ENCODE data around the gene UBN1.
A peak's percentile ranks its signal among the peaks of the same experiment; 100 is the strongest.

UBN1 gene

DNA sequence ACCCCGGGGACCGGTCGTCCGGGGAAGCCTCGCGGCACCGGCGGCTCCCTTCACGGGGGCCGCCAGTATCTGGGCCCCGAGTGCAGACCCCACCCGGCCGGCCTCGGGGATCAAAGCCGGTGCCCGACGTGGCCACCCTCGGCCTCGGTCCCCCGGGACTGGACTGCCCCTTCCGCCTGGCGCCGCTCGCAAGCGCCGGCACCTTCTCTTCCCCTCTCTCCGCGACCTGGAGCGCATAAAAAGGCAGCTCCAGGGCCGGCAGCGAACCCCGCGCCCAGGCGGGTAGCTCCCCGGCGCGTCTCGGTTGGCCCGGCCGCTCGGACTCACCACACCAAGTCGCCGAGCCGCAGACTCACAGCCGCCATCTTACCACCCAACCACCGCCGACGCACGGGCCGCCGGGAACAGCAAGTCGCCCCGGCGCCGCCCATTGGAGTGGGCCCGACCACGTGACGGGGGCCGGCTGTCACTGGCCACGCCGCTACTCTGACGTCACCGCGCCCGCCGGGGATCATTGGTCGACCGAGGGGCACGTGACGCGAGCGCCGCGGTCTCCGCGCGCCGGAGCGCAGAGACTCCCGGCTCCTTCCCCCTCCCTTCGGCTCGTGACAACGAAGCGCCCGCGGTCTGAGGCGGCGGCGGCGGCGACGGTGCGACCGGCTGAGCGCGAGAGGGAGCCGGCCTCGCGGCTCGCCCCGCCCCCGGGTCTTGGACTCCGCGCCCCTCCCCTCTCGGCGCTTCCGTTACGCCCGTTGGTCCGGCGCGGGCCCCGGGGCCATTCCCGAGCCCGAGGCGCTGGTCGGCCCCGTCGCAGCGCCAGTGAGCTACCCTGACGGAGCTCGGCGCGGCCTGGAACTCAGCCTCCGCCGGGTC lies at the start of gene UBN1, which contains the start of gene GLYR1:
TSS of gene UBN1 (plus strand) at position 581 of the 873 bp plus-strand sequence. CDS start 5,437 bp downstream, outside the sequence.
TSS of gene GLYR1 (minus strand) at position 388 of the 873 bp plus-strand sequence. CDS start at position 365, 23 bp downstream.
- peak; percentile 84 for DNase-seq

DNA sequence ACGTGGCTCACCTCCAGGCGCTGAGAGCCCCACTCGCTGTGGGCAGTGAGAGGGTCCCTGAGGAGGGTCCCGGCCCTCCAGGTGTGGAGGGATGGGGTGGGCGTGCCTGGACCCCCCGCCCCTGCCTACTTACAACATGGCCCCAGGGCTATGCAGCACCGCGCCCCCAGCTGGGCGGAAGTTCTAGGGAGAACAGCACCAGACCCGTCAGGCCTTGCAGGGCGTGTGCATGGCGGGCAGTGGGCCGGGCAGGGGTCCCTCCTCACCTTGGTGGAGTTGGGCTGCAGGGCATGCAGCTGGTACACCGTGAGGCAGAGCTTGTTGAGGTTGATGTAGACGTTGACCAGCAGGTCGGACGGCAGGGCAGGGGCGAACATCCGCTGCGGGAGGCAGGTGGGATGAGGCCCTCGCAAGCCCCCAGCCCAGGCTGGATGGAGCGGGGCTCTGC lies 49.5 kb upstream of the UBN1 start:
- DNase-seq, result no peak

DNA sequence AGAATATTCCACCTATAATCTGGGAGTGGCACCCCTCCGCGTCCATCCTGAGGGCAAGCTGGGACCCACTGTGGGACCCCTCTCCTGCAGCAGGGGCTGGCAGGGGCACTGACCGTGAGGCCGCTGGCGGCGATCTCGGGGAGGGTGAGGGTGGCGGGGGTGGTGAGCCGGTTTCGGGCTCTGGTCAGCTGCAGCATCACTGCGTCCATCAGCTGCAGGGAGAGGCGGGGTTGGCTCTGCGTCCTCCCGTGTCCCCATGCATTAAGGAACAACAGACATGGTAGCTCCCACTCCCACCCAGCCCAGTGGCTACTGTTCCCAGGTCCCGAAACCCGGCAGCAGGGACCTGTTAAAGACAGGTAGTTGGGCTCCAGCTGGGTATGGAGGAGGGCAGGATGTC lies 48.8 kb upstream of the UBN1 start:
- DNase-seq, result no peak

DNA sequence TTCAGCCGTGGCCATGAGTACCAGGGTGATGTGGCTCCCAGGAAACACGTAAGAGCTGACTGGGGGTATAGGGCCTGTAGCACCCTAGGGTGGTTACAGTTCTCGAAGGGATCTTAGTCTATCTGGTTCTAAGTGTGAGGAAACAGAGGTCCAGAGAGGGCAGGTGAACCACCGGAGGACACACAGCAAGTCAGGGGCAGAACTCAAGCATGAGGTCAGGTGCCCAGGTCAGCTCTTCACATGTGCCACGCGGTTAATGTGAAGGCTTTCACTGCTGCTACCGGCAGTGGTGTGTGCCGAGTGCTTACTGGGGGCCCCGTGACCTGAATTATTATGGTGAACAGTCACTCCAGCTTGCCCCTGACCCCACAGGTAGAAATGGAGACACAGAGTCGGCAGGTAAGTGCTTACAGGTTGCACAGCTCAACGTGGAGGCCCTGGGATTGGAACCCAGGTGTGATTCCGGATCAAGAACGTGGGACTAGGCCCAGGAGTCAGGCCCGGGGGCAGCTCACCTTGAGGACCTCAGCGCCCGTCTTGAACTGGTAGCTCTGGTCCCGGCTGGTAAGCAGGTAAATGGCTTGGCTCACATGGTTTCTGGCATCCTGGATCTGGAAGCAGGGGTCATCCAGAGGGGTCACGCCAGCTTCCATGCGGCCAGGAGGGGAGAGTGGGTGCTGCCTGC lies 48.0 kb upstream of the UBN1 start:
- no peak for DNase-seq

DNA sequence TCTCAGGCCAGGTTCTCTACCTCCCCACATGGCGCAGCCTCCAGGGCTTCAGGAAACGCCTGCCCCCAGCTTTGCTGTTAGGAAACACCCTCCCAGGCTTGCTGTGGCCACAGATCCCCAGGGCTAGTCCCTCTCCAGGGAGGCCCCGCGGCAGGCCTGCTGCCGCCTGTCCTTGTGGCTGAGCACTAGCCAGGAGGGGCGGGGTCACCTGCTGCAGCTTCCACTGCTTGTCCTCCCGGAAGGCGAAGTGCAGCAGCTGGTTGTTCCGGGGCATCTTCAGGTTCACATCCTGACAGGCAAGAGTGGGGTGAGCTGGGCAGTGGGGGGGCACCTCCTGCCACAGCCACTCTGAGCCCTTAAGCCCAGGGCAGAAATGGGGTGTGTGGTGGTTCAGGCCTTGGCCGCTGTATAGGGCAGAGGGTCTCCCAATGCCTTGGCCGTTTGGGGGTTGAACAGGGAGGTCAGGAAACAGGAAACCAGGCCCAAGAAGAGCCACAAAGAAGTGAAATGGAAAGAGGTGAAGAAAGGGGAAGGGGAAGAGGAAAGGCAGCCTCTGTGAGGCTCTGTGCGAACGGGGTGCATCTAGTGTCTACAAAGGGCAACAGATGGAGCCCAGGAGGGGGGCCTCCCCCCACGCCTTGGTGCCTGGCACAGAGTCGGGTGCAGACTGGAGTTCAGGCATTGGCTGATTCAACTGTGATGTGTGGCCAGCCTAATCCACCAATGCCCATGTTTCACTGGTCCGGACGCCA lies 46.8 kb upstream of the UBN1 start:
- peak; percentile 33 for DNase-seq

DNA sequence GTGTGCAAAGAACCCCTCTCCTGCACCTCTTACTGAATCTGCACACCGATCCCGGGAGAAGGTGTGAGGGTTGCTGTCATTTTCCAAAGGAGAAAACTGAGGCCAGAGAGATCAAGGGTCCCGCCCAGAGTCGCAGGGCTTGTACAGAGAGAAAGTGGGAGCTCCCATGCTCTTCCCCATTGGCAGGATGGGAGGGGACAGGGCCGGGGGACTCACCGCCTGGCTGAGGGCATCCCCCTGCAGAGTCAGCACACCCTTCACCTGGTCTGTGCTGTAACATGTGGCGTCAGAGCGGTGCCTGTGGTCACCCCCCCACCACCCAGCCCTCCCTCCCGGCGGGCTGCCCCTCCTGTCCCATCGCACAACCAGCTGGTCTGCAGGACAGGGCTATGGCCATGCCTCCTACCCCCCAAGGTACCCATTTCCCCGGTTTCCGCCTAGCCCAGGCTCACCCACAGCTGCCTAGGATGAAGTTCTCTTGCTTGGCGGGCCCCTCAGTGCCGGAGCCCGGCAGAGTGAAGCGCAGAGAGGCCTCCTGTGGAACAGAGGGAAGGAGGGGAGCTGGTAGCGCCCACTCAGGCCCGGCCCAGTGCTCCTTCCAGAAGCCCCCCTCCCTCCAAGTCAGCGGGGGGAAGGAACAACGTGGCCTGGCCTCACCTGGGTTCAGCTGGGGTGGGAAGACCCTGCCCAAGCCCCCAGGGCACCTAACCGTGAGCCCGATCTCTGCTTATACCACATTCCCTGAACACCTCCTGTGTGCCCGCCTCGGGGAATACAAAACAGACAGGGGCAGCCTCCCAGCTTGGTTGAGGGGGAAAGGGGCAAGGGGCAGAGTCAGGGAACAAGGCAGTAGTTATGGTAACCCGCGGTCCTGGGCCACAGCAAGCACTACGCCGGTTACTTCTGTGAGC lies 46.0 kb upstream of the UBN1 start:
- no peak for DNase-seq

DNA sequence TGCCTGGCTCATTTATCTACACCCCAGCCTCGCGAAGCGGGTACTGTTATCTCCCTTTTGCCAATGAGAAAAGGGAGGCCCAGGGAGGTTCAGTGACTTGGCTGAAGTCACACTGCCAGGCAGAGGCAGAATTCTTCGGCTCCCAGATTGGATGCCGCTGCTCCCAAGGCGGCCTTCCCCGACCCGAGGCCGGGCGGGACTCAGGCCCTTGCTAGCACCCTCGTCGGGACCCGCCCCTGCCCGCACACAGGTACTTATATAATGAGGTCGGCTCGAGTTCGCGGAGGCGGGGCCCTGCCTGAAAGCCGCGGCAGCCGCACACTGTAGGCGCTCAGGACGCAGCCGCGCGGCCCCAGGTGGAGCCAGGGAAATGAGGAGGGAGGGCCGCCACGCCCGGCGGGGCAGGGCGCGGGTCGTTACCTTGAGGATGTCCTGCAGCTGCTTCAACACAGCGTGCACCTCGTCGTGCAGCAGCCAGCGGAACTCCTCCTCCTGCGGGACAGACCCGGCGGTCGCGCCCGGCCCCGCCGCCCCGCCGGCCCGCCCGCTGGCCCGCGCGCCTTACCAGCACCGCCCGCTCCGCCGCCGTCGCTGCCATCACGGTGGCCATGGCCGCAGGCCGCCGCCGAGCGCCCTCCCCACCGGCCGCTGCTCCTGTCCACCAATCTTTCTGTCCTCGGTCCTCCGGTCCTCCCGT lies 45.2 kb upstream of the UBN1 start, which contains the start of gene ROGDI:
TSS of gene ROGDI (minus strand) at position 672 of the 697 bp plus-strand sequence. CDS start at position 610, 62 bp downstream.
- peak; percentile 13 for DNase-seq

GRCh38 chr16:4802659-4803287 lies 44.5 kb upstream of the UBN1 start:
- DNase-seq, result peak; percentile 76

DNA sequence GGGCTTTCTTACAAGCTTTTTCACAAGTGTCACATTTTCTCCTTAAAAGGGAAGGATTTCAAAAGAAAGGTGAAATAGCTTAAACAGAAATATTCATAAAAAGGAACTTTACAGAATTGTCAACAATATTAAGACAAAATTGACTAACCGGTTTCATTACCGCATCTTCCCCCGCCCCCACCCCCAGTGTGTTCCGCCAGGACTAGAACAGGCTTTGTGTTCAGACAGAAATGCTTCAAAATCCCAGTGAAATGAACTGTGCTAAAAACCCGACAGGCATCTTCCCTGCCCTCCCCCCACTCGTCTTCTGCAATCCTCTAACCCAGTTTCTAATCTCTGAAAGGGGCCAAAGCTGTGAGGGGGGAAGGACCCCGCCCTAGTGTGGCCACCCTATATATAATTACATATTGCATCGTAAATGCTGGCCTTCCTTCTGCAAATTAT lies 43.9 kb upstream of the UBN1 start:
- no peak for DNase-seq

DNA sequence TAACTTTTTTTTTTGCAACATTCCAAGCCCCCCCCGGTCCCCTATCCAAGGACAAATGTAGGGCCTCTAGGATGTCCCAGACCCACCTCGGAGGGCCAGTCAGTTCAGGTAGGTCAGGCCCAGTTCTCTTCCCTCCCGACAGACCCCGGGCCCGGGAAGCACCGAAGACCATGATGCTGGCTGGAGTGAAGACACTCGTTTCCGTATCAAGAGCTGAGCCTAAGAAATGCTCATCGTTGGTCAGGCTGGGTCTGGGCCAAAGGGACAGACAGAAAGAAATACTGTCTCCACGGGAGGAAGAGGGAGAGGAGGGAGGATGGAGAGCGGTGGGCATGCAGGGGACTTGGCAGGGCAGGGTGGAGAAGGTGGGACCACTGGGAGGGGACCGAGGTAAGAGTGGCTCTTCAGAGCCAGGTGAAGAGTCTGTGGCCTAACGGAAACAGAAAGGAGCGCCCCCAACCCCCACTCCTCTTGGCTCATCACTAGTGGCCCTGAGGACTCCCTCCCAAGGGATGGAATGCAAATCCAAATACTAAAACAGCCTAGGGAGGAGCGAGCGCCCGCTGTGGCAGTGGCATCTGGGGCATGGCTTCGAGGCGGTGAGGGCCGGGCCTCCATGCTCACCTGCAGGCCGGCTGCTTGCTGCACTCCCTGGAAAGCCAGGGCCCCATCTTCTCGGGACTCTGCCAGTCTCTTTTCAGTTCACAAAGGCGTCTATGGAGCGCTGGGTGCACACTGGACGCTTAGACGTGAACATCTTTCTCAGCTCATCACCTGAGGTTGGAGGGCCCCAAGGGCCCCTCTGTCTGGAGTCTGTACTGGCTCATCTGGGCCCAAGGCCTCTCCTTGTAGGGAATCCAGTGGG lies 43.2 kb upstream of the UBN1 start:
- no peak for DNase-seq

GRCh38 chr16:4805231-4805630 lies 42.0 kb upstream of the UBN1 start:
- no peak for DNase-seq

DNA sequence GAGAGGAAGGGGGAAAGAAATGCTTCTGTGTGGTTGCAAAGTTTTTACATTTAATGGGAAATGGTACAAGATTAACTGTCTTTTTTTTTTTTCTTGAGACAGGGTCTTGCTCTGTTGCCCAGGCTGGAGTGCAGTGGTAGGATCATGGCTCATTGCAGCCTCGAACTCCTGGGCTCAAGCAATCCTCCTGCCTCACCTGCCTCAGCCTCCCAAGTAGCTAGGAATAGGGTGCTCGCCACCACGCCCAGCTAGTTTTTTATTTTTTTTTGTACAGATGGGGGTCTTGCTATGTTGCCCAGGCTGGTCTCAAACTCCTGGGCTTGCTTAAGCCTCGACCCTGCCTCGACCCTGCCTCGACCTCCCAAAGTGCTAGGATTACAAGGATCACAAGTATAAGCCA lies 41.0 kb upstream of the UBN1 start:
- no peak for DNase-seq

DNA sequence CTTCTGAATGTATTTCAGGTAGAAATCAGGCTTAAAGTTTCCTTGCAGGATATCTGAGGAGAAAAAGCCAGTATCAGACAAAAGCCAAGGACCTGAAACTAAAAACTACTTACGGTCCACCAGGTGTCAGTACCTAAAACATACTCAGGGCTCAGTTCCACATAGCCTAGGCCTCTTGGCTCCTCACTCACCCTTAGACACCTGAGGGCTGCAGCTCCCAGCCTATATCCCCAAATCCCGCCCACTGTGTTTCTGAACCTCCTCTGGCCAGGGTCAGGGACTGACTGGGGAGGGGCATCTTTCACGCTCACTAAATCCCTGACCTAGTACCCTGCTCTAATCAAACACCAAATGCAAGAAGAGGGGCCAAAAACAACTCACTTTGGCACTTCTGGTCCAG lies 36.0 kb upstream of the UBN1 start:
- DNase-seq, result no peak

- no peak for DNase-seq
These were observed 35.5 kb upstream of the UBN1 start for GRCh38 chr16:4811773-4812172.

- no peak for DNase-seq
These were observed 33.9 kb upstream of the UBN1 start for GRCh38 chr16:4813251-4814003.

DNA sequence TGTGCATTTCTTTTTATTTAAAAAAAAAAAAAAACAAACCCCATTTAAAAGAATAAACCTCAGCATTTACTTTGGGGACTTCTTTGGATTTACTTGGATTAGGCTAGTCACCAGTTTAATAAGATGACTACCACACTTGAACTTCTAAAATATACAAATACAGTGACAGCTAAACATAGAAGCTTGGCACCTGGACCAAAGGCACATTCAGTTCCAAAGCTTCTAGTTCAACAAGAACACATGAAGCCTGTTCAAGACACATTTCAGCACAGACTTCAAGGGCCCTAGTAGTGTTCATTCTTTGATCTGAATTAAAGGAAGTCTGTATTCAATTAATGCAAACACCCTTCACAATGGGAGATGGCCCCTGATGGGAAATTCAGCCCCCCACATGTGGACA lies 33.2 kb upstream of the UBN1 start:
- DNase-seq, result no peak

GRCh38 chr16:4814542-4815173 lies 32.6 kb upstream of the UBN1 start:
- no peak for DNase-seq

DNA sequence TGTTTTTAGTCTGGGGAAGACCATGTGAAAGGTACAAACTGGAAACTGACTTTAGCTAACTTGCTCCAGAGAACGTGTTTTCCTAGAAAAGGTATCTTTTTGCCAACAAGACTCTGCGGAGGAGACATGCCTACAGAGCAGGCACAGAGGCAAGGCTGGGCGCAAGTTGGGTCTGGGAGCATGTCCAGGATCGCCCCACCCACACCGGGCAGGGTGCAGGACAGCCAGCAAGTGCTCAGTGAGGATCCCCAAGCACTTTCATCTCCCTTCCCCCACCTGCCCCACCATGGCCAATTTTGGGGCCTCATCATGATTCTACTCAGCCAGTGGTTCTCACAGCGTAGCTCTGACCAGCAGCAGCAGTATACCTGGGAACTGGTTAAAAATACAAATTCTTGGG lies 26.6 kb upstream of the UBN1 start:
- no peak for DNase-seq

GRCh38 chr16:4825196-4825595 lies 22.1 kb upstream of the UBN1 start:
- DNase-seq, result no peak
